HCT116 (cell line): ENCODE results near the gene ELL2. TPM values are rescaled to one million over a fixed set of nuclear protein-coding genes. Genes with fewer than 3 reads are reported as not detected.

Experiments
- ATAC-seq: fragments of 200-7000 bp; cut with Tn5 transposase; 2 replicates; pipeline ENCODE4 v1.9.1; 2020; ENCODE audit warnings: mild to moderate bottlenecking, moderate library complexity
- BruUV-seq: library from RNA; stranded (reverse); fragments of 400-500 nt; replicated peaks from 2 replicates; lab custom pipeline; 2021; lab: Mats Ljungman, UMichigan
- CTCF ChIA-PET: fragments of 300-600 bp; sonication (Branson Sonifier 250); formaldehyde crosslinking; loops from one replicate; lab custom pipeline; 2021; ENCODE audit warnings: antibody characterized with exemption; lab: Charles Lee
- POLR2A ChIA-PET: fragments of 300-600, 350-600 bp; sonication (Branson Sonifier 250); formaldehyde crosslinking; loops from one replicate; lab custom pipeline; 2021; ENCODE audit warnings: antibody characterized with exemption; lab: Charles Lee
- RAD21 ChIA-PET, 2 experiments: fragments of 300-600 bp; sonication (Branson Sonifier 250); formaldehyde crosslinking; loops; one replicate each; lab custom pipeline; 2023; ENCODE audit warnings: low total read pairs in 2 of 2; ENCODE audit not compliant: uncharacterized antibody in 2 of 2, unreplicated experiment in 2 of 2, low non-redundant PET in 1 of 2; lab: Charles Lee
- DNase-seq: peaks from one replicate; pipeline ENCODE4 v3.0.0-alpha.2; 2010; ENCODE audit warnings: low read depth, low spot score
- H2AFZ ChIP-seq: fragments of 200-600 bp; shearing (Covaris generic), sonication (generic); 2 replicates; pipeline ENCODE4 v1.6.1; 2017; ENCODE audit warnings: low read depth, mixed run types, mixed read lengths, antibody characterized with exemption, low read length; ENCODE audit not compliant: poor library complexity, severe bottlenecking
- H3K27ac ChIP-seq: 2 replicates; pipeline ENCODE4 v1.5.1; 2012; ENCODE audit warnings: low read depth, low read length
- H3K27me3 ChIP-seq: fragments of 200-600 bp; sonication (generic); 2 replicates; pipeline ENCODE4 v1.6.1; 2016; ENCODE audit warnings: mixed run types, low read length, mixed read lengths; ENCODE audit not compliant: insufficient read depth
- H3K36me3 ChIP-seq, 2 experiments: fragments of 200-500 bp in 1 of 2; fragments of 200-600 bp in 1 of 2; sonication (Bioruptor generic) in 1 of 2; sonication (generic) in 1 of 2; 2 replicates each; pipeline versions ENCODE4 v1.5.1 to v1.6.1; 2014 to 2016; ENCODE audit warnings: low read length in 2 of 2, inconsistent platforms in 1 of 2, mixed read lengths in 1 of 2, mixed run types in 1 of 2; ENCODE audit not compliant: insufficient read depth in 2 of 2, control insufficient read depth in 1 of 2
- H3K4me1 ChIP-seq, 2 experiments: fragments of 200-600 bp in 1 of 2; sonication (generic) in 1 of 2; 2 replicates each; pipeline versions ENCODE4 v1.5.1 to v1.6.1; 2012 to 2017; ENCODE audit warnings: low read length in 2 of 2, inconsistent platforms in 1 of 2, mild to moderate bottlenecking in 1 of 2, mixed read lengths in 1 of 2, mixed run types in 1 of 2, moderate library complexity in 1 of 2; ENCODE audit not compliant: insufficient read depth in 2 of 2, control insufficient read depth in 1 of 2
- H3K4me2 ChIP-seq: fragments of 200-600 bp; sonication (generic); 2 replicates; pipeline ENCODE4 v1.6.1; 2017; ENCODE audit warnings: mixed run types, low read length, mixed read lengths
- H3K4me3 ChIP-seq, 2 experiments: fragments of 200-600 bp in 1 of 2; sonication (generic) in 1 of 2; replicated peaks in 1 of 2; 2 replicates each; pipeline ENCODE4 v1.5.1; 2011 to 2016; ENCODE audit warnings: low read length in 2 of 2, control low read depth in 1 of 2, low read depth in 1 of 2, mild to moderate bottlenecking in 1 of 2, mixed read lengths in 1 of 2, mixed run types in 1 of 2
- H3K79me2 ChIP-seq: fragments of 200-600 bp; sonication (generic); 2 replicates; pipeline ENCODE4 v1.6.1; 2017; ENCODE audit warnings: mild to moderate bottlenecking, mixed run types, low read length, moderate library complexity, mixed read lengths; ENCODE audit not compliant: insufficient read depth
- H3K9ac ChIP-seq: fragments of 200-600 bp; sonication (generic); 2 replicates; pipeline ENCODE4 v1.6.1; 2016; ENCODE audit warnings: low read length, mixed read lengths
- H3K9me2 ChIP-seq: fragments of 200-600 bp; sonication (generic), shearing (Covaris generic); 2 replicates; pipeline ENCODE4 v1.6.1; 2017; ENCODE audit warnings: mixed run types, mild to moderate bottlenecking, moderate library complexity; ENCODE audit not compliant: insufficient read depth
- H3K9me3 ChIP-seq, 2 experiments: fragments of 200-500 bp in 1 of 2; fragments of 200-600 bp in 1 of 2; sonication (Bioruptor generic) in 1 of 2; sonication (generic) in 1 of 2; 2 replicates each; pipeline ENCODE4 v1.6.1; 2014 to 2017; ENCODE audit warnings: low read length in 2 of 2, mixed read lengths in 2 of 2, inconsistent platforms in 1 of 2, low read depth in 1 of 2, mild to moderate bottlenecking in 1 of 2, mixed run types in 1 of 2, moderate library complexity in 1 of 2; ENCODE audit not compliant: control insufficient read depth in 1 of 2, insufficient read depth in 1 of 2
- H4K20me1 ChIP-seq: fragments of 200-600 bp; sonication (generic), shearing (Covaris generic); 2 replicates; pipeline ENCODE4 v1.6.1; 2017; ENCODE audit warnings: mixed run types, mild to moderate bottlenecking, moderate library complexity; ENCODE audit not compliant: insufficient read depth
- CBX3 ChIP-seq: IDR thresholded peaks from 2 replicates; pipeline ENCODE4 v1.6.1; 2012; ENCODE audit warnings: low read depth
- CEBPB ChIP-seq: IDR thresholded peaks from 2 replicates; pipeline ENCODE4 v1.6.1; 2012; ENCODE audit warnings: low read depth
- EGR1 ChIP-seq: IDR thresholded peaks from 2 replicates; pipeline ENCODE4 v1.6.1; 2012; ENCODE audit warnings: low read depth
- ELF1 ChIP-seq: IDR thresholded peaks from 2 replicates; pipeline ENCODE4 v1.6.1; 2012; ENCODE audit warnings: low read depth, borderline replicate concordance
- EZH2 ChIP-seq: fragments of 200-600 bp; sonication (generic); IDR thresholded peaks from 2 replicates; pipeline ENCODE4 v1.6.1; 2017; ENCODE audit warnings: antibody characterized with exemption, mixed run types
- FOSL1 ChIP-seq: IDR thresholded peaks from 2 replicates; pipeline ENCODE4 v1.6.1; 2012; ENCODE audit warnings: low read depth
- JUND ChIP-seq: IDR thresholded peaks from 2 replicates; pipeline ENCODE4 v1.6.1; 2012
- SIN3A ChIP-seq: IDR thresholded peaks from 2 replicates; pipeline ENCODE4 v1.6.1; 2012; ENCODE audit warnings: low read depth
- YY1 ChIP-seq: IDR thresholded peaks from 2 replicates; pipeline ENCODE4 v1.6.1; 2011; ENCODE audit warnings: low read length, low read depth, moderate library complexity, mild to moderate bottlenecking; ENCODE audit not compliant: insufficient replicate concordance; ENCODE audit errors: extremely low read depth
- ZFX ChIP-seq: fragments of 450-650 bp; IDR thresholded peaks from 2 replicates; pipeline ENCODE4 v1.6.1; 2017
- intact Hi-C: fragments of 100-400 bp; cut with micrococcal nuclease; formaldehyde crosslinking; loops from 2 replicates; pipeline ENCODE4 v1.10.0; 2022
- total RNA-seq: library from RNA; stranded (reverse); gene quantifications from one replicate; pipeline ENCODE4 v1.2.1, GENCODE V29; 2021; ENCODE audit not compliant: unreplicated experiment
- TF ChIP-seq, protein P1 (sequence below): IDR thresholded peaks from 2 replicates; pipeline ENCODE4 v1.6.1; 2011; ENCODE audit warnings: mild to moderate bottlenecking, low read length, moderate library complexity; ENCODE audit not compliant: insufficient replicate concordance; ENCODE audit errors: extremely low read depth

ELL2 gene
- total RNA-seq, 1 experiment from 2014 or later = 29.8 TPM

DNA sequence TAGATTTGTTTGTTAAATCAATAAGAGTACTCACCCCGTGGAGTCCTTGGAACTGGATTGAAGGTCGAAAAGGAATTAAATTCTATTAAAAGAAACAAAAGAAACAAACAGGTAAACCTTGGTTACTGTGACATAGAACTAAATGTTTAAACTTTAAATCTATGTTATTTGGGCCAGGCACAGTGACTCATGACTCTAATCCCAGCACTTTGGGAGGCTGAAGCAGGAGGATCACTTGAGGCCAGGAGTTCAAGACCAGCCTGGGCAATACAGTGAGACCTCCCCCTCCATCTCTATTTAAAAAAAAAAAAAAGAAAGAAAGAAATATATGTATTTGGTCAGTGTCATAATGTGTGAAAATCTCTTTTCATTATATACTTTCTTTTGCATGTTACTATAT, 18.7 kb downstream of the ELL2 start:
- POLR2A ChIA-PET = no interaction called here
- no peak for ATAC-seq

DNA sequence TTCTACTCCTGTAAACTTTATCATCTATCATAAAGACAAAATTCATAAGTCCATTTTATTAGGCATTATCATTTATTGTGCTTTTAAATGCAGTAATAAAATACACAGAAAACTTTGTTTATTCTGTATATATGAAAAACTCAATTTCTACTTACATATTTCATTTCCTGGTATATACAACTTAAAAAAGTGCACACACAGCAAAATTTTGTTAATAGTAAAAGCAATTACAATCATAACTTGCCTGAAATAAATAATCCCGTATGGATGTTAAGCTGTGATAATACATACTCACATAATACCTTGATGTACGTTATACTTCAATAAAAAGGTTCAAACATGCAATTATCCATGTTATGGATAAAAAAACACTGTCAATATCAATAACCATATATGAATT, 19.2 kb downstream of the ELL2 start:
- H3K9ac ChIP-seq = no peak overlapping the region
- RAD21 ChIA-PET = no interaction called here

More for the DNA sequence above, 18.7 kb downstream of the ELL2 start:
- Histone ChIP-seq H3K79me2 (peaks cover 22% of the 10 kb centered on the region; the same call in 1 of the 2 replicates), H3K9me2 (no peaks in the 10 kb centered on the region), H3K4me2 (no peak overlapping the region), H3K36me3 (no peaks in the 10 kb centered on the region), H2AFZ (no peak overlapping the region), H3K27me3 (no peaks in the 10 kb centered on the region), H3K9ac (no peak overlapping the region)
- no peak for DNase-seq
- no peak for TF ChIP-seq ELF1
- no peak for TF ChIP-seq SIN3A
- TF ChIP-seq YY1 = no peak
- TF ChIP-seq EGR1 = no peak
- TF ChIP-seq JUND = no peak
- no peak for TF ChIP-seq CEBPB
- no peak for TF ChIP-seq CBX3
- TF ChIP-seq FOSL1 = no peak
- TF ChIP-seq, all 23 proteins: peak for 0
- H3K4me1 ChIP-seq = no peaks in the 10 kb centered on the region
- intact Hi-C loops = no loop called here
- no peak overlapping the region for H3K27ac ChIP-seq
- H3K9me3 ChIP-seq = no peaks in the 10 kb centered on the region
- ChIA-PET RAD21 (no interaction called here), CTCF (no interaction called here)
- H4K20me1 ChIP-seq = no peaks in the 10 kb centered on the region
- no TSS peak for BruUV-seq
- no peak overlapping the region for H3K4me3 ChIP-seq

More for the DNA sequence above, 19.2 kb downstream of the ELL2 start:
- Histone ChIP-seq H3K4me2 (no peak overlapping the region), H2AFZ (no peak overlapping the region), H3K9me2 (no peaks in the 10 kb centered on the region), H3K4me3 (no peak overlapping the region), H3K27me3 (no peaks in the 10 kb centered on the region), H4K20me1 (no peaks in the 10 kb centered on the region), H3K36me3 (no peaks in the 10 kb centered on the region), H3K27ac (no peak overlapping the region), H3K9me3 (no peaks in the 10 kb centered on the region), H3K4me1 (no peaks in the 10 kb centered on the region), H3K79me2 (peaks cover 21% of the 10 kb centered on the region; the same call in 1 of the 2 replicates)
- no peak for DNase-seq
- ATAC-seq = no peak
- ChIA-PET CTCF (no interaction called here), POLR2A (no interaction called here)
- no TSS peak for BruUV-seq
- TF ChIP-seq EZH2 = no peak
- no peak for TF ChIP-seq CEBPB
- no peak for TF ChIP-seq ZFX
- TF ChIP-seq, protein P1, sequence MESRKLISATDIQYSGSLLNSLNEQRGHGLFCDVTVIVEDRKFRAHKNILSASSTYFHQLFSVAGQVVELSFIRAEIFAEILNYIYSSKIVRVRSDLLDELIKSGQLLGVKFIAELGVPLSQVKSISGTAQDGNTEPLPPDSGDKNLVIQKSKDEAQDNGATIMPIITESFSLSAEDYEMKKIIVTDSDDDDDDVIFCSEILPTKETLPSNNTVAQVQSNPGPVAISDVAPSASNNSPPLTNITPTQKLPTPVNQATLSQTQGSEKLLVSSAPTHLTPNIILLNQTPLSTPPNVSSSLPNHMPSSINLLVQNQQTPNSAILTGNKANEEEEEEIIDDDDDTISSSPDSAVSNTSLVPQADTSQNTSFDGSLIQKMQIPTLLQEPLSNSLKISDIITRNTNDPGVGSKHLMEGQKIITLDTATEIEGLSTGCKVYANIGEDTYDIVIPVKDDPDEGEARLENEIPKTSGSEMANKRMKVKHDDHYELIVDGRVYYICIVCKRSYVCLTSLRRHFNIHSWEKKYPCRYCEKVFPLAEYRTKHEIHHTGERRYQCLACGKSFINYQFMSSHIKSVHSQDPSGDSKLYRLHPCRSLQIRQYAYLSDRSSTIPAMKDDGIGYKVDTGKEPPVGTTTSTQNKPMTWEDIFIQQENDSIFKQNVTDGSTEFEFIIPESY = no peak
- intact Hi-C loops = no loop called here
